ENCODE measurements around the gene RECQL5.

RECQL5 gene

DNA sequence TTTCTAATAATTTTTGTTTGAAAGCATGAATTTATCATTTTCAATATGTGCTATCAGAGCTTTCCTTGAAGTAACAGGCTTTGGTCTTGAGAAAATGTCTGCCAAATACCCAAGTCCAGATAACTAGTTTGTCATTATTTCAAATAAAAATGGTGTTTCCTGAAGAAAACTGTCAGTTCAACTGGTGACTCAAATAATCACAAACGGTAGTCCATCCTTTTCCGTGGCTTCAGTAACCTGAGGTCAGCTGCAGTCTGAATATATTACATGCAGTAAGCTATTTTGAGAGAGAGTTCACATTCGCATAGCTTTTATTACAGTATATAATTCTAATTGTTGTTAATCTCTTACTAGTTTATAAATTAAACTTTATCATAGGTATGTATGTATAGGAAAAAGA is 9.5 kb upstream of the RECQL5 start (continued):
- TF ChIP-seq, protein P1, sequence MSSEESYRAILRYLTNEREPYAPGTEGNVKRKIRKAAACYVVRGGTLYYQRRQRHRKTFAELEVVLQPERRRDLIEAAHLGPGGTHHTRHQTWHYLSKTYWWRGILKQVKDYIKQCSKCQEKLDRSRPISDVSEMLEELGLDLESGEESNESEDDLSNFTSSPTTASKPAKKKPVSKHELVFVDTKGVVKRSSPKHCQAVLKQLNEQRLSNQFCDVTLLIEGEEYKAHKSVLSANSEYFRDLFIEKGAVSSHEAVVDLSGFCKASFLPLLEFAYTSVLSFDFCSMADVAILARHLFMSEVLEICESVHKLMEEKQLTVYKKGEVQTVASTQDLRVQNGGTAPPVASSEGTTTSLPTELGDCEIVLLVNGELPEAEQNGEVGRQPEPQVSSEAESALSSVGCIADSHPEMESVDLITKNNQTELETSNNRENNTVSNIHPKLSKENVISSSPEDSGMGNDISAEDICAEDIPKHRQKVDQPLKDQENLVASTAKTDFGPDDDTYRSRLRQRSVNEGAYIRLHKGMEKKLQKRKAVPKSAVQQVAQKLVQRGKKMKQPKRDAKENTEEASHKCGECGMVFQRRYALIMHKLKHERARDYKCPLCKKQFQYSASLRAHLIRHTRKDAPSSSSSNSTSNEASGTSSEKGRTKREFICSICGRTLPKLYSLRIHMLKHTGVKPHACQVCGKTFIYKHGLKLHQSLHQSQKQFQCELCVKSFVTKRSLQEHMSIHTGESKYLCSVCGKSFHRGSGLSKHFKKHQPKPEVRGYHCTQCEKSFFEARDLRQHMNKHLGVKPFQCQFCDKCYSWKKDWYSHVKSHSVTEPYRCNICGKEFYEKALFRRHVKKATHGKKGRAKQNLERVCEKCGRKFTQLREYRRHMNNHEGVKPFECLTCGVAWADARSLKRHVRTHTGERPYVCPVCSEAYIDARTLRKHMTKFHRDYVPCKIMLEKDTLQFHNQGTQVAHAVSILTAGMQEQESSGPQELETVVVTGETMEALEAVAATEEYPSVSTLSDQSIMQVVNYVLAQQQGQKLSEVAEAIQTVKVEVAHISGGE (tag by site-specific recombination; conservative IDR thresholded peaks at IDR 0.05; ENCODE audit: low read depth): no peak
- TF ChIP-seq ZNF157 (tag by site-specific recombination; IDR thresholded peaks at IDR 0.05) (no peak), ZNF624 (tag by site-specific recombination; IDR thresholded peaks at IDR 0.05) (no peak)

DNA sequence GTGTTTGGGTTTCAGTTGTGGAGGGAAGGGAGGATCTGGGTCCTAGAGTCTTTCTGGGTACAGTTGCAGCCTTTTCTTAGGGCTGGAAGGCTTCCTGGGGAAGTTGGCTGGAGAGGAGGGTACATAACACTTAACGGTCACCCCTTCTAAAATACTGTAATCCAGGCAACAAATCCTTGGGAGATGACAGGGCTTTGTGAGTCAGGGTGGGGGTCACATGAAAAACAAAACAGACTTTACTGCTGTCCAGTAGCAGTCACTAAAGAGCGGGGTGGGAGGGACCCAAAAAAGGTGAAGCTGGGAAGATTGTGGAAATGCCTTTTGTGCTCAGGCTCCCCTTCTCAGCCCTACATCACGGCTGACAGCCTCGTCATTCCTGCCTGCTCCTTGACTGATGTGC is 6.5 kb upstream of the RECQL5 start:
- H3K27ac ChIP-seq (ENCODE audit: extremely low read depth, low read depth, low read length): no peak overlapping the region
- H3K4me3 ChIP-seq (ENCODE audit: low read depth, low read length): no peak overlapping the region
- CTCF ChIA-PET: interaction anchor here (0.8 to 16.4 kb wide), 12 partner anchors 18 to 209 kb away, joined by 3 to 308 read pairs (median 4); partner anchors contain the start of gene SMIM5
- H3K4me1 ChIP-seq (ENCODE audit: control insufficient read depth, insufficient read depth, low read length): no peaks in the 10 kb centered on the region
- POLR2A ChIA-PET: interaction anchor here (0.8 kb wide), 1 partner anchor 74 kb away, joined by 3 read pairs; no protein-coding TSS in a partner anchor
- H3K36me3 ChIP-seq (ENCODE audit: control insufficient read depth in 2 of 2, insufficient read depth in 1 of 2, low read length in 2 of 2): peaks cover 71 to 77% of the 10 kb centered on the region in 2 experiments
- no peaks in the 10 kb centered on the region for H3K9me3 ChIP-seq (ENCODE audit: control insufficient read depth, insufficient read depth, low read depth, low read length)
- TF ChIP-seq ZNF223 (tag by site-specific recombination; IDR thresholded peaks at IDR 0.05): no peak
- no peak for TF ChIP-seq PRDM1 (tag by site-specific recombination; IDR thresholded peaks at IDR 0.05)
- TF ChIP-seq ZNF677 (tag by site-specific recombination; IDR thresholded peaks at IDR 0.05): no peak
- no peak for TF ChIP-seq ZNF837 (tag by site-specific recombination; IDR thresholded peaks at IDR 0.05)
- no peak for TF ChIP-seq ZNF626 (tag by site-specific recombination; IDR thresholded peaks at IDR 0.05)
- TF ChIP-seq ZNF585B (tag by site-specific recombination; IDR thresholded peaks at IDR 0.05): no peak
- TF ChIP-seq ZNF2 (tag by site-specific recombination; IDR thresholded peaks at IDR 0.05): no peak
- TF ChIP-seq, protein P2, sequence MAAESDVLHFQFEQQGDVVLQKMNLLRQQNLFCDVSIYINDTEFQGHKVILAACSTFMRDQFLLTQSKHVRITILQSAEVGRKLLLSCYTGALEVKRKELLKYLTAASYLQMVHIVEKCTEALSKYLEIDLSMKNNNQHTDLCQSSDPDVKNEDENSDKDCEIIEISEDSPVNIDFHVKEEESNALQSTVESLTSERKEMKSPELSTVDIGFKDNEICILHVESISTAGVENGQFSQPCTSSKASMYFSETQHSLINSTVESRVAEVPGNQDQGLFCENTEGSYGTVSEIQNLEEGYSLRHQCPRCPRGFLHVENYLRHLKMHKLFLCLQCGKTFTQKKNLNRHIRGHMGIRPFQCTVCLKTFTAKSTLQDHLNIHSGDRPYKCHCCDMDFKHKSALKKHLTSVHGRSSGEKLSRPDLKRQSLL (tag by site-specific recombination; IDR thresholded peaks at IDR 0.05): no peak
- no peak for TF ChIP-seq ZNF366 (tag by site-specific recombination; conservative IDR thresholded peaks at IDR 0.05)
- TF ChIP-seq, protein P3, sequence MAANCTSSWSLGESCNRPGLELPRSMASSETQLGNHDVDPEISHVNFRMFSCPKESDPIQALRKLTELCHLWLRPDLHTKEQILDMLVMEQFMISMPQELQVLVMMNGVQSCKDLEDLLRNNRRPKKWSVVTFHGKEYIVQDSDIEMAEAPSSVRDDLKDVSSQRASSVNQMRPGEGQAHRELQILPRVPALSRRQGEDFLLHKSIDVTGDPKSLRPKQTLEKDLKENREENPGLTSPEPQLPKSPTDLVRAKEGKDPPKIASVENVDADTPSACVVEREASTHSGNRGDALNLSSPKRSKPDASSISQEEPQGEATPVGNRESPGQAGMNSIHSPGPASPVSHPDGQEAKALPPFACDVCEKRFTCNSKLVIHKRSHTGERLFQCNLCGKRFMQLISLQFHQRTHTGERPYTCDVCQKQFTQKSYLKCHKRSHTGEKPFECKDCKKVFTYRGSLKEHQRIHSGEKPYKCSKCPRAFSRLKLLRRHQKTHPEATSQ (tag by site-specific recombination; IDR thresholded peaks at IDR 0.05): no peak
- TF ChIP-seq, protein P4, sequence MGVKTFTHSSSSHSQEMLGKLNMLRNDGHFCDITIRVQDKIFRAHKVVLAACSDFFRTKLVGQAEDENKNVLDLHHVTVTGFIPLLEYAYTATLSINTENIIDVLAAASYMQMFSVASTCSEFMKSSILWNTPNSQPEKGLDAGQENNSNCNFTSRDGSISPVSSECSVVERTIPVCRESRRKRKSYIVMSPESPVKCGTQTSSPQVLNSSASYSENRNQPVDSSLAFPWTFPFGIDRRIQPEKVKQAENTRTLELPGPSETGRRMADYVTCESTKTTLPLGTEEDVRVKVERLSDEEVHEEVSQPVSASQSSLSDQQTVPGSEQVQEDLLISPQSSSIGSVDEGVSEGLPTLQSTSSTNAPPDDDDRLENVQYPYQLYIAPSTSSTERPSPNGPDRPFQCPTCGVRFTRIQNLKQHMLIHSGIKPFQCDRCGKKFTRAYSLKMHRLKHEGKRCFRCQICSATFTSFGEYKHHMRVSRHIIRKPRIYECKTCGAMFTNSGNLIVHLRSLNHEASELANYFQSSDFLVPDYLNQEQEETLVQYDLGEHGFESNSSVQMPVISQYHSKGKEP (tag by site-specific recombination; IDR thresholded peaks at IDR 0.05): no peak
- TF ChIP-seq, protein P5, sequence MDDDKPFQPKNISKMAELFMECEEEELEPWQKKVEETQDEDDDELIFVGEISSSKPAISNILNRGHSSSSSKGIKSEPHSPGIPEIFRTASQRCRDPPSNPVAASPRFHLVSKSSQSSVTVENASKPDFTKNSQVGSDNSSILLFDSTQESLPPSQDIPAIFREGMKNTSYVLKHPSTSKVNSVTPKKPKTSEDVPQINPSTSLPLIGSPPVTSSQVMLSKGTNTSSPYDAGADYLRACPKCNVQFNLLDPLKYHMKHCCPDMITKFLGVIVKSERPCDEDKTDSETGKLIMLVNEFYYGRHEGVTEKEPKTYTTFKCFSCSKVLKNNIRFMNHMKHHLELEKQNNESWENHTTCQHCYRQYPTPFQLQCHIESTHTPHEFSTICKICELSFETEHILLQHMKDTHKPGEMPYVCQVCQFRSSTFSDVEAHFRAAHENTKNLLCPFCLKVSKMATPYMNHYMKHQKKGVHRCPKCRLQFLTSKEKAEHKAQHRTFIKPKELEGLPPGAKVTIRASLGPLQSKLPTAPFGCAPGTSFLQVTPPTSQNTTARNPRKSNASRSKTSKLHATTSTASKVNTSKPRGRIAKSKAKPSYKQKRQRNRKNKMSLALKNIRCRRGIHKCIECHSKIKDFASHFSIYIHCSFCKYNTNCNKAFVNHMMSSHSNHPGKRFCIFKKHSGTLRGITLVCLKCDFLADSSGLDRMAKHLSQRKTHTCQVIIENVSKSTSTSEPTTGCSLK (tag by site-specific recombination; IDR thresholded peaks at IDR 0.05): no peak
- TF ChIP-seq, protein P6, sequence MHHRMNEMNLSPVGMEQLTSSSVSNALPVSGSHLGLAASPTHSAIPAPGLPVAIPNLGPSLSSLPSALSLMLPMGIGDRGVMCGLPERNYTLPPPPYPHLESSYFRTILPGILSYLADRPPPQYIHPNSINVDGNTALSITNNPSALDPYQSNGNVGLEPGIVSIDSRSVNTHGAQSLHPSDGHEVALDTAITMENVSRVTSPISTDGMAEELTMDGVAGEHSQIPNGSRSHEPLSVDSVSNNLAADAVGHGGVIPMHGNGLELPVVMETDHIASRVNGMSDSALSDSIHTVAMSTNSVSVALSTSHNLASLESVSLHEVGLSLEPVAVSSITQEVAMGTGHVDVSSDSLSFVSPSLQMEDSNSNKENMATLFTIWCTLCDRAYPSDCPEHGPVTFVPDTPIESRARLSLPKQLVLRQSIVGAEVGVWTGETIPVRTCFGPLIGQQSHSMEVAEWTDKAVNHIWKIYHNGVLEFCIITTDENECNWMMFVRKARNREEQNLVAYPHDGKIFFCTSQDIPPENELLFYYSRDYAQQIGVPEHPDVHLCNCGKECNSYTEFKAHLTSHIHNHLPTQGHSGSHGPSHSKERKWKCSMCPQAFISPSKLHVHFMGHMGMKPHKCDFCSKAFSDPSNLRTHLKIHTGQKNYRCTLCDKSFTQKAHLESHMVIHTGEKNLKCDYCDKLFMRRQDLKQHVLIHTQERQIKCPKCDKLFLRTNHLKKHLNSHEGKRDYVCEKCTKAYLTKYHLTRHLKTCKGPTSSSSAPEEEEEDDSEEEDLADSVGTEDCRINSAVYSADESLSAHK (tag by site-specific recombination; IDR thresholded peaks at IDR 0.05): no peak
- TF ChIP-seq FEZF1 (tag by site-specific recombination; IDR thresholded peaks at IDR 0.05): no peak
- no peak for TF ChIP-seq ZNF76 (tag by site-specific recombination; IDR thresholded peaks at IDR 0.05; ENCODE audit: borderline replicate concordance, low read depth)
- TF ChIP-seq, protein P7, sequence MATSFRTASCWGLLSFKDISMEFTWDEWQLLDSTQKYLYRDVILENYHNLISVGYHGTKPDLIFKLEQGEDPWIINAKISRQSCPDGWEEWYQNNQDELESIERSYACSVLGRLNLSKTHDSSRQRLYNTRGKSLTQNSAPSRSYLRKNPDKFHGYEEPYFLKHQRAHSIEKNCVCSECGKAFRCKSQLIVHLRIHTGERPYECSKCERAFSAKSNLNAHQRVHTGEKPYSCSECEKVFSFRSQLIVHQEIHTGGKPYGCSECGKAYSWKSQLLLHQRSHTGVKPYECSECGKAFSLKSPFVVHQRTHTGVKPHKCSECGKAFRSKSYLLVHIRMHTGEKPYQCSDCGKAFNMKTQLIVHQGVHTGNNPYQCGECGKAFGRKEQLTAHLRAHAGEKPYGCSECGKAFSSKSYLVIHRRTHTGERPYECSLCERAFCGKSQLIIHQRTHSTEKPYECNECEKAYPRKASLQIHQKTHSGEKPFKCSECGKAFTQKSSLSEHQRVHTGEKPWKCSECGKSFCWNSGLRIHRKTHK (tag by site-specific recombination; IDR thresholded peaks at IDR 0.05): no peak
